Measurements from ENCODE around the gene TAF5L.
"Not testable (repeated sequence)": the region's sequence is repeated elsewhere in the genome, so short reads cannot be mapped to it uniquely, and the experiment has no call there.

TAF5L gene

DNA sequence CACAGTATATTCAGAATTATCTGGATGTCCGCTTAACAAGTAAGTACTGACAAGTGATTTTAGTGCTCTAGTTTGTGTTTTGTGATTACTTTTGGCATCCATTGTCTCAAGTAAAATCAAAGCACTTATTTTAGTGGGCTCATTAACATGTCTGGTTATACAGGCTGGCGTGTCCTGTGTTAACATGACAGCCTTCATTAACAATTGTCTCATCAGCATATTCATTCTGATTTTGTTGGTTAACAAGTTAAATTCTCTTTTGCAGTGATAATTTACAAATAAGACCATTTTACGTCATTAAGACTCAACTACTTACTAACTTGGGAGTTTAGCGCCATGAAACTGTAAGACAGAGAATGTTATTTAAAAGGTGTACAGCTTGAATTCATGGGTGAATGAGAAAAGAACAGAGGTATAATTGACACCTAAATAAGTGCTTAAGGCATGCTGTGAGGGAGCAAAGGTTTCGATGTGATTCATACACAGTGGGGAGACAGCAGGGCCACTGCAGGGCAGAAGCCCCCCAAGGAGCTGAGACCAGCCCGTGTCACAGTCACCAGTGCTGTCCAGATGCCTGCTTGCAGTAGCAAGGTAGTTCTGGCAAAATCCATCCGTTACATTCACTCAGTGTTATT, 22.4 kb downstream of the TAF5L start:
- DNase-seq (ENCODE audit: low read depth), result no peak

GRCh38 chr1:229600229-229600628, 25.7 kb downstream of the TAF5L start:
- DNase-seq (ENCODE audit: low read depth), result no peak

DNA sequence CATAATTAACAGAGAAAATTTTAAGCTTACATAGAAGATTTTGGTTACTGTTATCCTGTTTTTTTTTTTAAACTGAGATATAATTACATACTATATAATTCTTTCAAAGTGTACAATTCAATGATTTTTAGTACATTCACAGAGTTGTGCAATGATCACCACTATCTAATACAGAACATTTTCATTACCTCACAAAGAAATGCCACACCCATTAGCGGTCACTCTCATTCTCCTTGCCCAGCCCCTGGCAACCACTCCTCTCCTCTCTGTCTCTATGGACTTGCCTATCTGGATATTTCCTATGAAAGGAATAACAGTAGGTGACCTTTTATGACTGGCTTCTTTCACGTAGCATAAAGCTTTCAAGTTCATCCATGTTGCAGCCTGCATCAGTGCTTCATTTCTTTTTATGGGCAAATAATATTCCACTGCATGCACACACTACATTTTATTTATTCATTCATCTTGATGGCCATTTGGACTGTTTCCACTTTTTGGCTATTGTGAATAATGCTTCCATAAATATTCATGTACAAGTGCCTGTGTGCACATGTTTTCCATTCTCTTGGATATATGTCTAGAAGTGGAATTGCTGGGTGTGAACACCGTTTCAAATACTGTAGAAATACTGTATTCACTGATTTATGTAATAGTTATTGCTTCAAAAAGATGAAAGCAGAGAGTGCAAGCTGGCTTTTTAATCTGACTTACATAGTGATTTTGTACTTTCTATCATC, 26.5 kb downstream of the TAF5L start:
- no peak for DNase-seq (ENCODE audit: low read depth)

GRCh38 chr1:229597877-229598276, 28.0 kb downstream of the TAF5L start:
- no peak for DNase-seq (ENCODE audit: low read depth)

GRCh38 chr1:229596925-229597699, 28.8 kb downstream of the TAF5L start:
- no peak for DNase-seq (ENCODE audit: low read depth)

DNA sequence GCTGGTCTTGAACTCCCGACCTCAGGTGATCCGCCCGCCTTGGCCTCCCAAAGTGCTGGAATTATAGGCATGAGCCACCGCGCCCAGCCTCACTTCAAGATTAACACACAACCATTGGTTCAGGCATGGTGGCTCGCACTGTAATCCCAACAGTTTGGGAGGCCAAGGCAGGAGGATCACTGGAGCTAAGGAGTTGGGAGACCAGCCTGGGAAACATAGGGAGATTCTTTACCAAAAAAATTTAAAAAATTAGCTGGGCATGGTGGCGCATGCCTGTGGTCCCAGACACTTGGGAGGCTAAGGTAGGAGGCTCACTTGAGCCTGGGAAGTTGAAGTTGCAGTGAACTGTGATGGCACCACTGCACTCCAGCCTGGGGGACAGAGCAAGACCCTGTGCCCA, 30.0 kb downstream of the TAF5L start:
- not testable (repeated sequence) for DNase-seq (ENCODE audit: low read depth)

DNA sequence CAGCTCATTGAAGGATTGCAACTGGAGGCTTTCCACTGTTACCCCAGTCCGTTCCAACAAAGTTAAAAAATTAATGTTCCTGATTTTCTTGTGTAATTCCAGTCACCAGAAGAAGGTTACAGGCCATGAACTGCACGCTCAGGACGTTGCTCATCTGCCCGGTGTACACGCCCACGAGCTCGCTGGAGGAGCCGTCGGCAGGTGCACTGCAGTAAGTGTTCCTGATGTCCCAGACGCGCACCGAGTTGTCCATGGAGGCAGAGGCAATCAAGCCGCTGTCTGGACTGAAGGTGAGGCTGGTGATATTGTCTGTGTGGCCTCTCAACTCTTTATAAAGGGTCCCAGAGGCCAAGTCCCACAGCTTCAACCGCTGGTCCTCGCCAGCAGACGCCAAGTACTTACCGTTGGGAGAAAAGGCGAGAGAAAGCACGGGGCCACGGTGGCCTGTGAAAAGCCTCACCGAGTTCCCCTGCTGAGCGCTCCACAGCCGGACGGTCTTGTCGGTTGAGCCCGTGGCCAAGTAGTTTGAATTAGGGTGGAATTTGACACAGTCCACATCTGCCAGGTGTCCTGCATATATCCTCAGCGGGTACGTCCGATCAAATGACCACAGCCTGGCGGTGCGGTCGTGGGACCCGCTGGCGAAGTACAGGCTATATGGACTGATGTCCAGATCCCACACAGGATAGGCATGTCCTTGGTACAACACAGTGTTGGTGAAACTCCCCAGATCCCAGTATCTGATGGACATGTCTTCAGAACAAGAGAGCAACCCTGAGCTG, 31.5 kb downstream of the TAF5L start:
- DNase-seq (ENCODE audit: low read depth), result no peak

DNA sequence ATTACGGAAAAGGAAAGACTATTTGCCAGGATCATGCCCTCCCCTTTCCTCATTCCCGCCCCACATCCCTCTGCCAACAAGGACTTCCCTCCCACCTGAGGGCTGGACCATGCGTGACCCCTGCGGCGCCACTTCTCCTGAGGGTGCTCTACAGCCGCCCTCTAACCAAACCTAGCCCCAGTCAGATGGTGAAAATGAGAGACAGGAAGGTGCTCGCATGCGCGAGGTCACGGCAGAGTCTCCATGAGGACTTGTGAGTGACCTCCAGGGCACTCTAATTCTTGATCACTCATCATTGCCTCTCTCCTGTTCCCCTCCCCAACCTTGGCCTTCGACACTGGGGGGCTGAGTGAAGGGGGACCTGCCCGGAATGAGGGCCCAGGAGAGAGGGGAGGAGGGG, 32.1 kb downstream of the TAF5L start:
- DNase-seq (ENCODE audit: low read depth), result no peak

GRCh38 chr1:229590119-229590518, 35.8 kb downstream of the TAF5L start:
- DNase-seq (ENCODE audit: low read depth), result no peak

DNA sequence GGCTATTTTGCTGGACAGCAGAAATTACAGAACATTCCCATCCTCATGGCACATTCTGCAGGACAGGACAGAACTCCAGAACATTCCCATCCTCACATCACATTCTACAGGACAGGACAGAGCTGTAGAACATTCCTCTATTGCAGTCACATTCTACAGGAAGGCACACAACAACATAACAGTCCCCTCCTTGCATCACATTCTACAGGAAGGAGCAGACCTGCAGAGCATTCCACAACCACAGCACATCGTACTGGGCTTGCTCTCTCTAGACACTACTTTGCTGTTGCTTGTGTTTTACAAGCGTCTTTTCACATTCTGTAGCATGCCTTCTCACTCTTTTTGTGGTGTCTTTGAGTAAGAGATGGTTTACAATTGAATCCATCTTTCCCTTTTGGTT, 40.6 kb downstream of the TAF5L start:
- no peak for DNase-seq (ENCODE audit: low read depth)

DNA sequence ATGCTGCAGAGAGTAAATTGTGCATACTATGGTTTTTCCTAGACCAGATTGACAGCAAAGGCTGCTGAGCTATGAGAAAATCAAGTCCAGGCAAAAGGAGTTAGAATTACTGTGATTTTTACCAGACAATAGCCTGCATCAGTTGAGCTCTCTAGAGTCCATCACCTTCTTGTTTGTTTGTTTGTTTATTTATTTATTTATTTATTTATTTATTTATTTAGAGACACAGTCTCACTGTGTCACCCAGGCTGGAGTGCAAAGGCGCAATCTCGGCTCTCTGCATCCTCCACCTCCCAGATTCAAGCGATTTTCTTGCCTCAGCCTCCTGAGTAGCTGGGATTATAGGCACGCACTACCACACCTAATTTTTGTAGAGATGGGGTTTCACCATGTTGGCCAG, 43.2 kb downstream of the TAF5L start:
- DNase-seq (ENCODE audit: low read depth), result no peak

GRCh38 chr1:229582011-229582694, 43.8 kb downstream of the TAF5L start:
- DNase-seq (ENCODE audit: low read depth), result no peak

DNA sequence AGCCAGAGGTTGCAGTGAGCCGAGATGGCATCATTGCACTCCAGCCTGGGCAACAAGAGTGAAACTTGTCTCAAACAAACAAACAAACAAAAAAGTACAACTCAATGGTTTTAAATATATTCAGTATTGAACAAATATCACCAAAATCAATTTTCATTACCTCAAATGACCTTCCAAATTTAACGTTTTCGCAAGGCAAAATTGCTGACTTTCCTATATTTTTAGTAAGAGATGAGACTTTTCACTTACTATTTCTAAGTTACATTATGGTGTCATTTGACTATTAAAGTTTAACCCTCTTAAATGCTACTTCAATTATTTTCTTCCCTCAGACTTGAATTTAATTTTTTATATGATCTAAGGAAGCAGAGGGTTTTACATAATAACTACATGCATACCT, 44.4 kb downstream of the TAF5L start:
- no peak for DNase-seq (ENCODE audit: low read depth)

- DNase-seq (ENCODE audit: low read depth), result no peak
Observed at GRCh38 chr1:229579059-229579673, 46.8 kb downstream of the TAF5L start.

DNA sequence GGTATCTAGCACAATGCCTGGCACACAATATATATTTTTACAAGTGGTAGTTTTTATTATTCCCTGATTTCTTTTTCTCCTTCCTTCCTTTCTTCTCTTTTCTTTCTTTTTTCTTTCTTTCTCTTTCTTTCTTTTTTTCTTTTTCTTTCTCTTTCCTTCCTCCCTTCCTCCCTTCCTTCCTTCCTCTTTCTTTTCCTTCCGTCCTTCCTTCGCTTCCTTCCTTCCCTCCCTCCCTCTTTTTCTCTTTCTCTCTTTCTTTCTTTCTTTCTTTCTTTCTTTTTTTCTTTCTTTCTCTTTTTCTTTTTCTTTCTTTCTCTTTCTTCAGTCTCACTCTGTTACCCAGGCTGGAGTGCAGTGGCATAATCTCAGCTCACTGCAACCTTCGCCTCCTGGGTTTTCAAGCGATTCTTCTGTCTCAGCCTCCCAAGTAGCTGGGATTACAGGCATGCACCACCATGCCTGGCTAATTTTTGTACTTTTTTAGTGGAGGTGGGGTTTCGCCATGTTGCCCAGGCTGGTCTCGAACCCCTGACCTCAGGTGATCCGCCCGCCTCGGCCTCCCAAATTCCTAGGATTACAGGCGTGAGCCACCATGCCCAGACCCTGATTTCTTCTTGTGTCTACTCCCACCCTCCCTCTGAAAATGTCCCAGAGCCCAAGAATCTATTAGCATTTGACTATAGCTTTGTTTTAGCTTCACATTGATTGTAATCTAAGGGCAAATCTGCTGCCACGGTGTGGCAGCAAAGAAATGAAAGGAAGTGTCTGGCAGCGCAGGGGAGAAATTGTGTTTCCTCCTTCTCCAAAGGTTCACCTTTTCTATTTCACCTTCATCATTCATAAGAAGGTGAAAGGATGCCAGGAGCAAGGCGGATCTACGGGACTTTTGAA, 47.5 kb downstream of the TAF5L start:
- DNase-seq (ENCODE audit: low read depth), result no peak

DNA sequence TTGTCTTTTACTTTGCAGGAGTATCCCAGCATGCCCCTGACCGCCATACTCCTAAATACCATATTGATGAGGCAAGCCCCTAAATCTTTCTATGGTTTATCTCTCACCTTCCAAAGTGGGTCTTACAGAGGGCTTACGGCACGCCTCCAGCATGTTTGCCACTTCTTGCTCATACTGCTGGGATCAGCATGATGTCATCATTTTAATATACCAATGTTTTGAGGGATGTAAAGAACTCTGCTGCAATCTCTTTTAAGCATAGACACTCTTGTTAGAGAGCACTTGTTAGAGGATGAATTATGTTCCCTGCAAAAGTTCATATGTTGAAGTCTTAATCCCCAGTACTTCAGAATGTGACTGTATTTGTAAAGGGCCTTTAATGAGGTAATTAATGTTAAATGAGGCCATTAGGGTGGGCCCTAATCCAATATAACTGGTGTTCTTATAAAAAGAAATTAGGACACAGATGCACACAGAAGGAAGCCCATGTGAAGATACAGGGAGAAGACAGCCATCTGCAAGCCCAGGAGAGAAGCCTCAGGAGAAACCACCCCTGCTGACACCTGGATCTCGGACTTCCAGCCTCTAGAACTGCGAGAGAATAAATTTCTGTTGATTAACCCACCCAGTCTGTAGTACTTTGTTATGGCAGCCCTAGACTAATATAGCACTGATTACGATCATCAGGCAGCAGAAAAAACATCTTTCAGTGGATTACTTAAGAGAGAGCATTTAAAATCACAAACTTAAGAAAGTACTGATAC, 51.1 kb downstream of the TAF5L start:
- no peak for DNase-seq (ENCODE audit: low read depth)

GRCh38 chr1:229572286-229572685, 53.6 kb downstream of the TAF5L start:
- DNase-seq (ENCODE audit: low read depth), result no peak

DNA sequence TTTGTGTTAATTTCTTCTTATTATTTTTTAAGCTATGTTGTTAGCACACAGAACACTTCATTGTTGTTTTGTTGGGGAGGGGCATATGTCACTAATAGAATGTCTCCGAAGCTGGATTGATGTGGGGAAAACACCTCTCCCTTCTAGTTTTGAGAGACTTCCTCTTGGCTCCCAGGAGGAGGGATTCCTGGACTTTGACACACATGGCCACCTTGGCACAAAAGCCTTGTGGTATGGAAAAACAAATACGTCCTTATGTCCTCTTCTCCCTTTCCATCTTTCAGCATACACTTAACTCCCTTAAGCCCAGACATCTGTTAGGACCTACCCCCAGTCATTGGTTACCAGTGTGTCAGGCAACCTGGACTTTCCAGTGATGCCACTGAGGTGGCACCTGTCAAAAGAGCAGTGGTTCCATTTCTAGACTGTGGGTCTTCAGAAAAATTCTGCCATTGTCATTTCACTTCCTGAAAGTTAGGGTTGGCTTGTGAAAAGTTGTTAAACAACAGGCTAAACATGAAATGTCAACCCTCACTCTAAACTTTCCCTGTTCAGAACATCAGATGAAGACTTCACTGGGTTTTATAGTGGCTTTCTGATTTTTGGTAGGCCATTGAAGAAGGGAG, 54.9 kb downstream of the TAF5L start:
- no peak for DNase-seq (ENCODE audit: low read depth)

GRCh38 chr1:229570305-229570704, 55.6 kb downstream of the TAF5L start:
- DNase-seq (ENCODE audit: low read depth), result no peak

All from T follicular helper cell (primary cell).